Measurements from ENCODE around the gene TLE2.
A peak's percentile ranks its signal among the peaks of the same experiment; 100 is the strongest.

TLE2 gene

DNA sequence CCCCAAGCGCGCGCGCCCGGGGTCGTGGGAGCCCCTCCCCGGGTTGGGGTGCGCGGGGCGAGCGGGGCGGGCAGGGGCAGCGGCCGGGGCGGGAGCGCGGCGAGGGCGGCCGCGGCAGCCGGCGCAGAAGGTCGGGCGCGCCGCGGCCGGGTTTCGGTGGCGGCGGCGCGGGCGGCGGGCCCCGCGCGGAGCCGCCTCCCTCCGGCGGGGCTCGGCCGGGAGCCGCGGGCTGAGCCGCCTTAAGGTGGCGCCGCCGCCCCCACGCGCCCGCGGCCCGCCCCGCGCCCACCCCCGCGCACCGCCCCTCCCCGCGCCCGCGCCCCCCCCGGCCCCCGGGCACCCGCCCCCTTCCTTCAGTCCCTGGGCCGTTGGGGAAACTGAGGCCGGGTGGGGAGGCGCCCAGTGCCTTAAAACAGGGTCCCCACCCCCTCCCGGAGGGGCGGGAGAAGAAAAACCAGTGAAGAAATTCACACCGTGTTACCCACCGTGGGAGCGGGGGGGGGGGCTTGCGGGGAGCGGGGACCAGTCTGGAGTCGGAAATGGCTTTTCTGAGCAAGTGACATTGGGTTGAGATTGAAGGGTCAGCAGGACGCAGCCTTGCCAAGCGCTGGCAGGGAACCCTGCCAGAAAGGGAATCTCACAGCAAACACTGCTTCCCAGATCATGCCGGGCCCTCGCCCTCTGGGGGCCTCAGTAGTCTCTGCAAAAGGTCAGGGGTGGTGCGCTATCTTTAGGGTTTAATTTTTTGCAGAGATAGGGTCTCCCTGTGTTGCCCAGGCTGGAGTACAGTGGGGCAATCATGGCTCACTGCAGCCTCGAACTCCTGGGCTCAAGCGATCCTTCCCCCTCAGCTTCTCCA, at the start of gene TLE2:
TSS of gene TLE2 (minus strand) at position 216 of the 859 bp plus-strand sequence. CDS start 376 bp downstream, outside the sequence.
- Mint-ChIP-seq H3K27me3 (no peaks in the 10 kb centered on the region), H3K9me3 (no peaks in the 10 kb centered on the region), H3K36me3 (ENCODE audit: insufficient read depth) (peaks cover 1% of the 10 kb centered on the region), H3K4me3 (peak within 1 kb of the TSS; percentile 72), H3K27ac (ENCODE audit: low read depth) (peak within 1 kb of the TSS; percentile 16), H3K4me1 (peaks cover 24% of the 10 kb centered on the region)
- DNase-seq (ENCODE audit: low spot score in 2 of 2) (no peak), ATAC-seq (replicated peaks; ENCODE audit: extremely low read depth, poor library complexity, severe bottlenecking) (peak; percentile 66)

DNA sequence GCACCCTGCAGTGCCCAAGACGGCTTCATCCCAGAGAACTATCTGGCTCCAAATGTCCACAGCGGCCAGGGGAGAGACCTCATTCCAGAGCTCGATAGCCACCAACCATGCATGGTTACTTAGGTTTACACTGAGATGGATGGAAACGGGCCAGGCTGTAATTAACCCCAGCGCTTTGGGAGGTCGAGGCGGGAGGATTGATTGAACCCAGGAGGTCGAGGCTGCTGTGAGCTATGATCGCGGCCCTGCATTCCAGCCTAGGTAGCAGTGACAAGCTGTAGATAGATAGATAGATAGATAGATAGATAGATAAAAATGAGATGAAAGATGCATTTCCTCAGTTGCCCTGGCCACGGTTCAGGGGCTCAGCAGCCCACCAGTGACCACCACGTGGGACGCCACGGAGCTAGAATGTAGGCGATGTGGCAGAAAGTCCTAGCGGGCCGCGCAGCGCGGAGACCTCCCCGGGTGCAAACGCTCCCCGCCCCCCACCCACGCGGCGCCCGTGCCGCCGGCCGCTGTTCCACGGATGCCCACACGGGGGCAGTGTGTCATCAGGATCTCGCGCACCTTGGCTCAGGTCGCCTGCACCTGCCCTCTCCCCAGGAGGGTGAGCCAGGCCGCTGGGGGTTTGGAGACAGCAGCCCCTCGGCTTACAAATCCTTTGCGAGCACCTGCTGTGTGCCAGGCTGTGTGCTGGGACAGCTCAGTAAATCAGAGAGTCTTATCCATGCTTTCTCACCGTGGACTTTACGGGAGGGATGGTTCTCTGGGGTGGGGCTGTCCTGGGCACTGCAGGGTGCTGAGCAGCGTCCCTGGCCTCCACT, 46.7 kb upstream of the TLE2 start:
- H3K4me3 Mint-ChIP-seq, result no peak overlapping the region
- no peaks in the 10 kb centered on the region for H3K9me3 Mint-ChIP-seq

DNA sequence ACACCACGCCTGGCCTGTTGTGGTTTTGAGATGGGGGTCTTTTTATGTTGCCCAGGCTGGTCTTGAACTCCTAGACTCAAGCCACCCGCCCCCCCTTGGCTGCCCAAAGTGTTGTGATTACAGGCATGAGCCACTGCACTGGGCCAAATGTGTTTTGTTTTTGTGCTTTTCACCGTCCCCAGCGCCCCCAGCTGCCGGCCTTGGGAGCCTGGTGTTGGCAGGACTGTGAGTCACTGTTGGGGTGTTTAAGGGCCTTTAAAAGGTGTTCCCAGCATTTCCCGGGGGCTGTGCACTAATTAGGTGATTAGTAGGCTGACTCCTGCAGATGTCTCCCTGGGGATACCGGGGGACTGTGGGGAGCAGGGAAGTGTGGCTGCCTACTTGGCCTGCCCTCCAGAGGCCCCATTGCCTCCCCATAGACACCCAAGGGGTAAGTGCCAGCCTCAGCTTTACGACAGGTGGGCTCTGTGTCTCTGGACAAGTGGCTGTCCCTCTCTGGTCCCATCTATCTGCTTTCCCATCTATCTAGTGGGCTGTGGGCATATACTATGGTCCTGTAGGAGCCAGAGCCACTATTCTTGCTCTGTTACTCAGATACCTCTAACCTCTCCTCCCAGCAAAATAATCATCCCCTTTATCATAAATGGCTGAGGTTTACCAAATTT, 45.0 kb upstream of the TLE2 start:
- H3K27ac Mint-ChIP-seq (ENCODE audit: low read depth), result no peak overlapping the region
- no peak overlapping the region for H3K4me3 Mint-ChIP-seq
- peaks cover 1% of the 10 kb centered on the region for H3K36me3 Mint-ChIP-seq (ENCODE audit: insufficient read depth)
- no peak for ATAC-seq (replicated peaks; ENCODE audit: extremely low read depth, poor library complexity, severe bottlenecking)
- no peaks in the 10 kb centered on the region for H3K27me3 Mint-ChIP-seq
- peaks cover 5% of the 10 kb centered on the region for H3K4me1 Mint-ChIP-seq
- no peaks in the 10 kb centered on the region for H3K9me3 Mint-ChIP-seq
- DNase-seq (ENCODE audit: low spot score in 2 of 2), result no peak

More for the DNA sequence above, 46.7 kb upstream of the TLE2 start:
- Mint-ChIP-seq H3K4me1 (peaks cover 5% of the 10 kb centered on the region), H3K27me3 (no peaks in the 10 kb centered on the region), H3K36me3 (ENCODE audit: insufficient read depth) (peaks cover 1% of the 10 kb centered on the region), H3K27ac (ENCODE audit: low read depth) (no peak overlapping the region)
- ATAC-seq (replicated peaks; ENCODE audit: extremely low read depth, poor library complexity, severe bottlenecking) (no peak), DNase-seq (ENCODE audit: low spot score in 2 of 2) (peak; percentile 50 to 79)

DNA sequence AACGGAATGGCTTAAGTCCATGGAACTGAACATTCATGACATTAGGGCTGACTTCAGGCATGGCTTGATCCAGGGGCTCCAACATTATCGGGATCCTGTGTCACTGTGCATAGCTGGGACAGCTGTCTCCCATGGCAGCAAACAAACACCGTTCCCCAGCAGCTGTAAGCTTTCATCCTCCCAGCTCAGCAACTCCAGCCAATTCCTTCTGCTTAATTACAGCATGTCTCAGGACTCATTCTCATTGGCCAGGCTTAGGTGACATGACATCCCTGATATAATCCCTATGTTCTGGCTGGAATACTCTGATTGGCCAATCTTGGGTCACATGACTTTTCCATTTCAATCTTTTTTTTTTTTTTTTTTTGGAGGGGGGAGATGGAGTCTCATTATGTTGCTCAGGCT, 44.1 kb upstream of the TLE2 start:
- H3K27me3 Mint-ChIP-seq, result no peaks in the 10 kb centered on the region
- no peak overlapping the region for H3K27ac Mint-ChIP-seq (ENCODE audit: low read depth)
- H3K4me3 Mint-ChIP-seq, result no peak overlapping the region
- DNase-seq (ENCODE audit: low spot score in 2 of 2) (no peak), ATAC-seq (replicated peaks; ENCODE audit: extremely low read depth, poor library complexity, severe bottlenecking) (no peak)
- H3K4me1 Mint-ChIP-seq, result peaks cover 5% of the 10 kb centered on the region
- H3K9me3 Mint-ChIP-seq, result no peaks in the 10 kb centered on the region
- peaks cover 1% of the 10 kb centered on the region for H3K36me3 Mint-ChIP-seq (ENCODE audit: insufficient read depth)

DNA sequence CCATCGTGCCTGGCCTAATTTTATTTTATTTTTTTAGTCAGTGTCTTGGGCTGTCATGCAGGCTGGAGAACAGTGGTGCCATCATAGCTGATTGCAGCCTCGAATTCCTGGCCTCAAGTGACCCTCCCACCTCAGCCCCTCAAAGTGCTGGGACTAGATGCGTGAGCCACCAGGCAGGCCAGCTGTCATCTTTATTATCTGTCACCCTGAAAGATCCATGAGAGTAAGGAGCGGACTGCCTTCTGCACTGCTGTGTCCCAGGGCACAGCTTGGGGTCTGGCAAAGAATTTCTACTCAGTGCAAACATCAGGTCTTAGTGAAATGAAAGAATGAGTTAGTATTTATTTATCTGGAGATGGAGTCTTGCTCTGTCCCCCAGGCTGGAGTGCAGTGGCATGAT, 42.7 kb upstream of the TLE2 start:
- Mint-ChIP-seq H3K4me3 (no peak overlapping the region), H3K36me3 (ENCODE audit: insufficient read depth) (peaks cover 1% of the 10 kb centered on the region), H3K27me3 (no peaks in the 10 kb centered on the region), H3K4me1 (peaks cover 5% of the 10 kb centered on the region), H3K27ac (ENCODE audit: low read depth) (no peak overlapping the region), H3K9me3 (no peaks in the 10 kb centered on the region)
- no peak for DNase-seq (ENCODE audit: low spot score in 2 of 2)
- no peak for ATAC-seq (replicated peaks; ENCODE audit: extremely low read depth, poor library complexity, severe bottlenecking)

DNA sequence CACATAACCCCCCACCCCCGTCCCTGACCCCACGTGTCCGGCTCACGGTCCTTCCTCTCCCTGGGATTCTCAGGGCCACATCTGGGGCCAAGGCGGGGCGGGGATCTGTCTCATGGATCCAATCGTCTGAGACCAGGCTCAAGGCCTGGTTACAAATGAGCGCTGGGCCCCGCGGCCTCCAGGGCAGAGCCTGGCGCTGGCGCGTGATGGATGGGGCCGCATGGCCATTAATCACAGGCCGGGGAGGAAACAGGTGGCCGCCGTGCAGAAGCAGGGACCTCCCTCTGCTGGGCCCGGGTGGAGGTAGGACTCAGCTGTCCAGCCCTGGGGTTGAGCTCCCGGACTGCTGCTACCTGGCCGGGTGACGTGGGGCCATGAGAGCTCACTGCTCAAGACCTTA, 39.0 kb upstream of the TLE2 start:
- no peaks in the 10 kb centered on the region for H3K27me3 Mint-ChIP-seq
- H3K36me3 Mint-ChIP-seq (ENCODE audit: insufficient read depth), result peaks cover 1% of the 10 kb centered on the region
- no peaks in the 10 kb centered on the region for H3K9me3 Mint-ChIP-seq
- no peak for DNase-seq (ENCODE audit: low spot score in 2 of 2)
- no peak overlapping the region for H3K4me3 Mint-ChIP-seq
- peaks cover 5% of the 10 kb centered on the region for H3K4me1 Mint-ChIP-seq
- H3K27ac Mint-ChIP-seq (ENCODE audit: low read depth), result no peak overlapping the region
- ATAC-seq (replicated peaks; ENCODE audit: extremely low read depth, poor library complexity, severe bottlenecking), result no peak

DNA sequence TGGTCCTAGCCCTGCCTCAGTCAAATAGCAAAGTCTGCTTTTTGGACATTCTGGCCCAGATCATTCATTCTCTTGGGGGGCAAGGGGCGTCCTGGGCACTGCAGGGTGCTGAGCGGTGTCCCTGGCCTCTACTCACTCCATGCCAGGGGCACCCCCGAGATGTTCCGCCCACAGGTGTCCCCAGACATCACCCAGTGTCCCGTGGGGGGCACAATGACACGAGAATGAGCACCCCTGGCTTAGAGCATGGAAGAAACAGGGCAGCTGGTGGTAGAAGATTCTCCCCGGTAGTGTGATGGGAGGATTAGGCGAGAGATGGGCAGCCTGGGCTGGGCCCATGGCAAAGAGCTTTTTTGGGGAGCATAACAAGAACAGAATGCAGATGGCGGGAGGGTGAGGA, 38.5 kb upstream of the TLE2 start:
- Mint-ChIP-seq H3K27ac (ENCODE audit: low read depth) (no peak overlapping the region), H3K27me3 (no peaks in the 10 kb centered on the region)

DNA sequence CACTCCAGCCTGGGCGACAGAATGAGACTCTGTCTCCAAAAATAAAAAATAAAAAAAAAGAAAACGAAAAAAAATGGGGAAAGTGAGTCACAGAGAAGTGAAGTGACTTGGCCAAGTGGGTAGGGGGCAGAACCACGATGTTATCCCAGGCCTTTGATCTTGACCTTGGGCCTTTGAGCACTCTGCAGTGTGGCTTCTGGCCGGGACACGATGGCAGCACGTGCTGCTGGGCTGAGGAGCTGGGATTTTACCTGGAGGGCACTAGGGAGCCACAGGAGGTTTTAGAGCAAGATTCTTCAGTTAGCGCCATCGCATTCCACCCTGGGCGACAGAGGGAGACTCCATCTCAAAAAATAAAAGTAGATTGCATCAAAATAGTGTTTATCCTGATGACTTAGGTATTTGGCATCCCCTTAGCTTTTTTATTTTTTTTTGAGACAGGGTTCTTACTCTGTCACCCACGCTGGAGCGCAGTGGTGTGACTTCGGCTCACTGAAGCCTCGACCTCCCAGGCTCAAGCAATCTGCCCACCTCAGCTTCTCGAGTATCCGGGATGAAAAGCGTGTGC, 37.5 kb upstream of the TLE2 start:
- peaks cover 9% of the 10 kb centered on the region for H3K4me1 Mint-ChIP-seq
- no peaks in the 10 kb centered on the region for H3K27me3 Mint-ChIP-seq
- H3K27ac Mint-ChIP-seq (ENCODE audit: low read depth), result no peak overlapping the region
- H3K4me3 Mint-ChIP-seq, result no peak overlapping the region
- peaks cover 1% of the 10 kb centered on the region for H3K36me3 Mint-ChIP-seq (ENCODE audit: insufficient read depth)
- ATAC-seq (replicated peaks; ENCODE audit: extremely low read depth, poor library complexity, severe bottlenecking) (no peak), DNase-seq (ENCODE audit: low spot score in 2 of 2) (no peak)
- no peaks in the 10 kb centered on the region for H3K9me3 Mint-ChIP-seq

More for the DNA sequence above, 38.5 kb upstream of the TLE2 start:
- ATAC-seq (replicated peaks; ENCODE audit: extremely low read depth, poor library complexity, severe bottlenecking) (no peak), DNase-seq (ENCODE audit: low spot score in 2 of 2) (no peak)
- Mint-ChIP-seq H3K36me3 (ENCODE audit: insufficient read depth) (peaks cover 1% of the 10 kb centered on the region), H3K4me3 (no peak overlapping the region), H3K4me1 (peaks cover 9% of the 10 kb centered on the region), H3K9me3 (no peaks in the 10 kb centered on the region)

DNA sequence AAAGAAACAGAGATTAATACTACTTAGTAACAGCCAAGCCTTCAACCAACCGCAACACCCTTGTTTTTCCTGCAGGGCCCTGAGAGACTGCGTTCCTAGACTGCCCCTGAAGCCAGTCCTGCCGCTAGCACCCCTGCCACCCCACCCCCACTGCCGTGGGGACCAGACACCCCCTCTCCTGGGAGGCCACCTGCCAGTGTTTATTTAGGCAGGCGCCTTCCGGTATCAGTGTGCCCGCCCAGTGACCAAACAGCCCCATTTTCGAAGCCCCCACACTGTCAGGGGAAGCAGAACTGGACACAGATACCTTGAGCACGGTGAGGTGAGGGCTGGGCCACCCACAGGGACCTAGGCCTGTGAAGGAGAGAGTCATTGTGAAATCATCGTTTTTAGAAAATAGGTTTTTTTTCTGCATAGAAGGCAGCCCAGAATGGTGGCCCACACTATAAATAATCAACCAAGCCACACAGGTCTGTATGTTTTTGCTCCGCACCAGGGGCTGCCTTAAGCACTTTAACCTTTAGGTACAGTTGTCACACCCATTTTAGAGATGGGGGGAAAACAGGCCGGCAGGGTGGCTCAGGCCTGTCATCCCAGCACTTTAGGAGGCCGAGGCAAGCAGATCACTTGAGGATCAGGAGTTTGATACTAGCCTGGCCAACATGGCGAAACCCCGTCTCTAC, 36.7 kb upstream of the TLE2 start:
- DNase-seq (ENCODE audit: low spot score in 2 of 2) (no peak), ATAC-seq (replicated peaks; ENCODE audit: extremely low read depth, poor library complexity, severe bottlenecking) (no peak)
- Mint-ChIP-seq H3K4me3 (no peak overlapping the region), H3K4me1 (peaks cover 10% of the 10 kb centered on the region), H3K27me3 (no peaks in the 10 kb centered on the region), H3K9me3 (no peaks in the 10 kb centered on the region), H3K36me3 (ENCODE audit: insufficient read depth) (peaks cover 2% of the 10 kb centered on the region), H3K27ac (ENCODE audit: low read depth) (no peak overlapping the region)

DNA sequence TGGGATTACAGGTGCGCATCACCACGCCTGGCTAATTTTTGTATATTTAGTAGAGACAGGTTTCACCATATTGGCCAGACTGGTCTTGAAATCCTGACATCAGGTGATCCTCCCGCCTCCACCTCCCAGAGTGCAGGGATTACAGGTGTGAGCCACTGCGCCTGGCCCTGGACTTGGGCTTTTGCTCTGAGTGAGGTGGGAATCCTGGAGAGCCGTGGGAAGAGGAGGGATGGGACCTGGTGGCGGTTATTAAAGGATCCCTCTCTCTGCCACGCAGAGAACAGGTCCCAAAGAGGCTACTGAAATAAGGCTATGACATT, 34.9 kb upstream of the TLE2 start:
- no peaks in the 10 kb centered on the region for H3K9me3 Mint-ChIP-seq
- ATAC-seq (replicated peaks; ENCODE audit: extremely low read depth, poor library complexity, severe bottlenecking) (no peak), DNase-seq (ENCODE audit: low spot score in 2 of 2) (no peak)
- peaks cover 15% of the 10 kb centered on the region for H3K4me1 Mint-ChIP-seq
- no peak overlapping the region for H3K4me3 Mint-ChIP-seq
- H3K27me3 Mint-ChIP-seq, result no peaks in the 10 kb centered on the region
- peaks cover 16% of the 10 kb centered on the region for H3K36me3 Mint-ChIP-seq (ENCODE audit: insufficient read depth)
- no peak overlapping the region for H3K27ac Mint-ChIP-seq (ENCODE audit: low read depth)

DNA sequence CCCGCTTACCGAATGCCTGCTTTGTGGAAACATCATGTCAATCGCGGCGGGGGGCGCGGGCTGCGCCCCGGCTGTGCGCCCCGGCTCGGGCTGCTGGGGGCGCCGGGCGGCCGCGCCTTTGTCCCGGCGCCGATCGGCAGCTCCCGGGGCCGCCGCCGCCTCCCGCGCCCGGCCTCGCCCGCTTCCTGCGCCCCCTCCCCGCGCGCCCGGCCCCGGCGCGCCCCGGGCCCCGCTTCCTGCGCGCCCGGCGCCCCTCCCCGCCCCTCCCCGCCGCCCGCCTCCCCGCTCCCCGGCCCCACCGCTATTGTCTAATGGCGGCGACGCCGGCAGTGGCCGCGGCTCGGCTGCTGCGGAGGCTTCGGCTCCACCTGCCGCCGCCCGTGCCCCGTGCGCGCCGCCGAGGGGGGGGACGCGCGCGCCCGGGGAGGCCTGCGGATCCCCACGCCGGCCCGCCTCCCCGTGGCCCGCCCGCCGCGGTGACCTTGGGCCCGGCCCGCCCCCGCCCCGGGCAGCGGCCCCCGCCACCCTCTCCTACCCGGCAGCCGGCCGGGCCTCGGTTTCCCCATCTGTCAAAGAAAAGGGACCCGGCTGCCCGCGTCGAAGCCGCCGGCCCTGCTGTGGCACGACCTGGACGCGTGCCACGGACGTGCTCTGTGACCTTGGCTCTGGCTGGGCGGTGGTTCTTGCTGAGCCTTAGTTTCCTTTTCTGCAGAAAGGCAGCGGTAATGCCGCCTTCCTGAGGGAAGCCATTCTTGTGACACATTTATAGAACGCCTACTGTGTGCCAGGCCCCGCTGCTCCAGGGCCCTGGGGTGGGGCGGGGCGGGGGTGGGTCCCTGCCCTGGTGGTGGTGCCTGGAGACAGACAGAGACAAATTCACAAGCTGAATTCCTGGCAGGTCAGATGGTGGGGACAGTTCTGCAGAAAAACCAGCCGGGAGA, 33.4 kb upstream of the TLE2 start, which contains the start of gene TLE5:
TSS of gene TLE5 (minus strand) at position 331 of the 941 bp plus-strand sequence. CDS start at position 36, 295 bp downstream.
- Mint-ChIP-seq H3K36me3 (ENCODE audit: insufficient read depth) (peaks cover 31% of the 10 kb centered on the region), H3K27me3 (no peaks in the 10 kb centered on the region), H3K4me1 (peaks cover 29% of the 10 kb centered on the region), H3K9me3 (no peaks in the 10 kb centered on the region), H3K27ac (ENCODE audit: low read depth) (peak within 1 kb of the TSS; percentile 86), H3K4me3 (peak within 1 kb of the TSS; percentile 86)
- DNase-seq (ENCODE audit: low spot score in 2 of 2), result peak; percentile 46 to 49
- peak; percentile 42 for ATAC-seq (replicated peaks; ENCODE audit: extremely low read depth, poor library complexity, severe bottlenecking)
